ENCODE measurements around the gene NIPA2. TPM values are rescaled to one million over a fixed set of nuclear protein-coding genes. Genes with fewer than 3 reads are reported as not detected.

The NIPA2 gene
- total and polyA plus RNA-seq, 4 donors: 11.7 to 31.6 (median 20.9) TPM

DNA sequence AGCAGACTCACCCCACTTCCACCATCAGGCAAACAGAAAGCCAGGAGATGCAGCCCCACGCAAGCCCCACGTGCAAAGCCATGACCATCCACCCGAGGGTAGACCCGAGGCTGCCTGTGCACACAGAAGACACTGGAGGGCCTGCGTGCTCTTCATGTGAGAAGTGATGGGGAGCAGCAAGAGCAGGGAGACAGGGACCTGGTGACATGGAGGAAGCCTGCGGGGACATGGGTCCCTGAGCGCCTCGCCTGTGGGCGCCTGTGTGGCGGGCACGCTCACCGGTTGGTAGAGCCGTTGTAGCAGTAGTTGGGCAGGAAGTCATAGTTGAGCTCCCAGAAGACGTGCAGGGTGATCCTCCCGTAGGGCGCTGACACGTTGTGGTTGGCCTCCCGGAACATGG is 65.0 kb downstream of the NIPA2 start:
- Histone ChIP-seq H3K27ac (ENCODE audit: low read depth in 1 of 2, low read length in 2 of 2) (no peak overlapping the region), H3K36me3 (ENCODE audit: control insufficient read depth in 4 of 4, insufficient read depth in 3 of 4, low read depth in 1 of 4, low read length in 3 of 4) (peaks cover 25 to 59% (median 36%) of the 10 kb centered on the region in 4 donors), H3K4me1 (ENCODE audit: control insufficient read depth in 4 of 4, insufficient read depth in 4 of 4, low read length in 3 of 4) (no peaks in the 10 kb centered on the region), H3K9me3 (ENCODE audit: control insufficient read depth in 4 of 4, low read length in 3 of 4) (no peaks in the 10 kb centered on the region), H3K9ac (ENCODE audit: low read depth in 1 of 2, low read length in 2 of 2) (no peak overlapping the region), H3K4me3 (ENCODE audit: low read depth in 1 of 3, low read length in 3 of 3) (no peak overlapping the region), H3K27me3 (ENCODE audit: control insufficient read depth in 4 of 4, insufficient read depth in 4 of 4, low read length in 3 of 4) (no peaks in the 10 kb centered on the region)
- WGBS: 96% methylated on average over 18 of the region's 18 CpGs
- DNase-seq (ENCODE audit: low spot score): no peak
- TF ChIP-seq TAF1 (conservative IDR thresholded peaks at IDR 0.05) (no peak), SP1 (IDR thresholded peaks at IDR 0.05) (no peak), RAD21 (IDR thresholded peaks at IDR 0.05) (no peak), GABPA (IDR thresholded peaks at IDR 0.05 in 1 of 2, conservative IDR thresholded peaks at IDR 0.05 in 1 of 2) (no peak), NR2F2 (IDR thresholded peaks at IDR 0.05) (no peak), FOXA2 (IDR thresholded peaks at IDR 0.05) (no peak), HNF4G (IDR thresholded peaks at IDR 0.05) (no peak), YY1 (IDR thresholded peaks at IDR 0.05) (no peak), MAX (IDR thresholded peaks at IDR 0.05) (no peak)

- H3K4me3 ChIP-seq (ENCODE audit: low read depth in 1 of 3, low read length in 3 of 3): no peak overlapping the region
- WGBS: 88% methylated on average over 19 of the region's 19 CpGs
- no peak for DNase-seq (ENCODE audit: low spot score)
- no peaks in the 10 kb centered on the region for H3K27me3 ChIP-seq (ENCODE audit: control insufficient read depth in 4 of 4, insufficient read depth in 4 of 4, low read length in 3 of 4)
- H3K4me1 ChIP-seq (ENCODE audit: control insufficient read depth in 4 of 4, insufficient read depth in 4 of 4, low read length in 3 of 4): no peaks in the 10 kb centered on the region
- peaks cover 27 to 63% (median 41%) of the 10 kb centered on the region in 4 donors for H3K36me3 ChIP-seq (ENCODE audit: control insufficient read depth in 4 of 4, insufficient read depth in 3 of 4, low read depth in 1 of 4, low read length in 3 of 4)
- no peak for TF ChIP-seq EGR1 (IDR thresholded peaks at IDR 0.05; ENCODE audit: low read depth in 2 of 2)
- no peak for TF ChIP-seq SP1 (IDR thresholded peaks at IDR 0.05)
- TF ChIP-seq GABPA (IDR thresholded peaks at IDR 0.05 in 1 of 2, conservative IDR thresholded peaks at IDR 0.05 in 1 of 2): no peak
- TF ChIP-seq NR2F2 (IDR thresholded peaks at IDR 0.05): no peak
- TF ChIP-seq RAD21 (IDR thresholded peaks at IDR 0.05): no peak
- TF ChIP-seq HNF4A (conservative IDR thresholded peaks at IDR 0.05): no peak
- TF ChIP-seq REST (IDR thresholded peaks at IDR 0.05): no peak
- TF ChIP-seq ZBTB33 (IDR thresholded peaks at IDR 0.05): no peak
- TF ChIP-seq TAF1 (conservative IDR thresholded peaks at IDR 0.05): no peak
- no peak for TF ChIP-seq JUND (IDR thresholded peaks at IDR 0.05)
- TF ChIP-seq RXRA (IDR thresholded peaks at IDR 0.05): no peak
- TF ChIP-seq MAX (IDR thresholded peaks at IDR 0.05): no peak
- no peak for TF ChIP-seq YY1 (IDR thresholded peaks at IDR 0.05)
- TF ChIP-seq FOXA1 (IDR thresholded peaks at IDR 0.05): no peak
- TF ChIP-seq, protein P1, sequence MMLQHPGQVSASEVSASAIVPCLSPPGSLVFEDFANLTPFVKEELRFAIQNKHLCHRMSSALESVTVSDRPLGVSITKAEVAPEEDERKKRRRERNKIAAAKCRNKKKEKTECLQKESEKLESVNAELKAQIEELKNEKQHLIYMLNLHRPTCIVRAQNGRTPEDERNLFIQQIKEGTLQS (IDR thresholded peaks at IDR 0.05): no peak
- TF ChIP-seq FOXA2 (IDR thresholded peaks at IDR 0.05): no peak
- no peak for TF ChIP-seq HNF4G (IDR thresholded peaks at IDR 0.05)
- TF ChIP-seq, protein P2, sequence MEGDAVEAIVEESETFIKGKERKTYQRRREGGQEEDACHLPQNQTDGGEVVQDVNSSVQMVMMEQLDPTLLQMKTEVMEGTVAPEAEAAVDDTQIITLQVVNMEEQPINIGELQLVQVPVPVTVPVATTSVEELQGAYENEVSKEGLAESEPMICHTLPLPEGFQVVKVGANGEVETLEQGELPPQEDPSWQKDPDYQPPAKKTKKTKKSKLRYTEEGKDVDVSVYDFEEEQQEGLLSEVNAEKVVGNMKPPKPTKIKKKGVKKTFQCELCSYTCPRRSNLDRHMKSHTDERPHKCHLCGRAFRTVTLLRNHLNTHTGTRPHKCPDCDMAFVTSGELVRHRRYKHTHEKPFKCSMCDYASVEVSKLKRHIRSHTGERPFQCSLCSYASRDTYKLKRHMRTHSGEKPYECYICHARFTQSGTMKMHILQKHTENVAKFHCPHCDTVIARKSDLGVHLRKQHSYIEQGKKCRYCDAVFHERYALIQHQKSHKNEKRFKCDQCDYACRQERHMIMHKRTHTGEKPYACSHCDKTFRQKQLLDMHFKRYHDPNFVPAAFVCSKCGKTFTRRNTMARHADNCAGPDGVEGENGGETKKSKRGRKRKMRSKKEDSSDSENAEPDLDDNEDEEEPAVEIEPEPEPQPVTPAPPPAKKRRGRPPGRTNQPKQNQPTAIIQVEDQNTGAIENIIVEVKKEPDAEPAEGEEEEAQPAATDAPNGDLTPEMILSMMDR (IDR thresholded peaks at IDR 0.05; ENCODE audit: low read depth, low read length, missing input control): no peak
- no peak overlapping the region for H3K27ac ChIP-seq (ENCODE audit: low read depth in 1 of 2, low read length in 2 of 2)
- no peaks in the 10 kb centered on the region for H3K9me3 ChIP-seq (ENCODE audit: control insufficient read depth in 4 of 4, low read length in 3 of 4)
- no peak overlapping the region for H3K9ac ChIP-seq (ENCODE audit: low read depth in 1 of 2, low read length in 2 of 2)
Observed at GRCh38 chr15:22903961-22904534, 65.6 kb downstream of the NIPA2 start.
